Measurements from ENCODE around the gene EPB41L5.

DNA sequence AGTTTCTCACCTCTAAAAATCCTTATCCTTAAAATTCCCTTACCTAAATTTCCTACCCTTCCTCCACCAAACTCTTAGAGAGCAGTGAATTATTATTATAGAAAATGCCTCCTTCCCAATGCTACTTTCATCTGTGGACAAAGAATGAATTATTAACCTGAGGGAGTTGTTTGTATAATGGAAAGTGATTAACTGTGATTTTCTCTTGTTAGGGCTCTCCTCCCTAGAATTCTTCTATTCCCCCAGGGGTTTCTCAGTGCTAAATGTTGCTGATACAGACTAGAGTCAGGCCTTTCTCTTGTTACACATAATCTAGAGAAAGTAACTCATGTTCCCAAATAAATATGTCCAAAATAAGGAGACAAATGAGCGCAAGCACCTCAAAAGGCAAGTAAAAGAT, 23.3 kb downstream of the EPB41L5 start:
- TF ChIP-seq, protein P1, sequence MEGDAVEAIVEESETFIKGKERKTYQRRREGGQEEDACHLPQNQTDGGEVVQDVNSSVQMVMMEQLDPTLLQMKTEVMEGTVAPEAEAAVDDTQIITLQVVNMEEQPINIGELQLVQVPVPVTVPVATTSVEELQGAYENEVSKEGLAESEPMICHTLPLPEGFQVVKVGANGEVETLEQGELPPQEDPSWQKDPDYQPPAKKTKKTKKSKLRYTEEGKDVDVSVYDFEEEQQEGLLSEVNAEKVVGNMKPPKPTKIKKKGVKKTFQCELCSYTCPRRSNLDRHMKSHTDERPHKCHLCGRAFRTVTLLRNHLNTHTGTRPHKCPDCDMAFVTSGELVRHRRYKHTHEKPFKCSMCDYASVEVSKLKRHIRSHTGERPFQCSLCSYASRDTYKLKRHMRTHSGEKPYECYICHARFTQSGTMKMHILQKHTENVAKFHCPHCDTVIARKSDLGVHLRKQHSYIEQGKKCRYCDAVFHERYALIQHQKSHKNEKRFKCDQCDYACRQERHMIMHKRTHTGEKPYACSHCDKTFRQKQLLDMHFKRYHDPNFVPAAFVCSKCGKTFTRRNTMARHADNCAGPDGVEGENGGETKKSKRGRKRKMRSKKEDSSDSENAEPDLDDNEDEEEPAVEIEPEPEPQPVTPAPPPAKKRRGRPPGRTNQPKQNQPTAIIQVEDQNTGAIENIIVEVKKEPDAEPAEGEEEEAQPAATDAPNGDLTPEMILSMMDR (IDR thresholded peaks at IDR 0.05; ENCODE audit: extremely low read depth in 1 of 2, insufficient read depth in 1 of 2, low read depth in 1 of 2, low read length in 2 of 2): no peak
- TF ChIP-seq JUN (IDR thresholded peaks at IDR 0.05; ENCODE audit: borderline replicate concordance, insufficient read depth, insufficient read length, low read depth) (no peak), POLR2AphosphoS5 (IDR thresholded peaks at IDR 0.05; ENCODE audit: insufficient read depth, low read depth, low read length) (no peak), POLR2A (IDR thresholded peaks at IDR 0.05; ENCODE audit: low read depth, low read length) (no peak), MYC (IDR thresholded peaks at IDR 0.05; ENCODE audit: low read depth, low read length) (no peak), MAX (IDR thresholded peaks at IDR 0.05; ENCODE audit: insufficient read depth, insufficient read length) (no peak), GATA2 (IDR thresholded peaks at IDR 0.05; ENCODE audit: insufficient read depth, insufficient read length, low read depth, low read length) (no peak)
